HCT116 (cell line): ENCODE measurements around the gene LTBP1. TPM values are rescaled to one million over a fixed set of nuclear protein-coding genes. Genes with fewer than 3 reads are reported as not detected.

Source experiments
- ATAC-seq: fragments of 200-7000 bp; cut with Tn5 transposase; 2 replicates; pipeline ENCODE4 v1.9.1; 2020; ENCODE audit warnings: mild to moderate bottlenecking, moderate library complexity
- BruUV-seq: library from RNA; stranded (reverse); fragments of 400-500 nt; replicated peaks from 2 replicates; lab custom pipeline; 2021; lab: Mats Ljungman, UMichigan
- CTCF ChIA-PET: fragments of 300-600 bp; sonication (Branson Sonifier 250); formaldehyde crosslinking; loops from one replicate; lab custom pipeline; 2021; ENCODE audit warnings: antibody characterized with exemption; lab: Charles Lee
- POLR2A ChIA-PET: fragments of 300-600, 350-600 bp; sonication (Branson Sonifier 250); formaldehyde crosslinking; loops from one replicate; lab custom pipeline; 2021; ENCODE audit warnings: antibody characterized with exemption; lab: Charles Lee
- RAD21 ChIA-PET, 2 experiments: fragments of 300-600 bp; sonication (Branson Sonifier 250); formaldehyde crosslinking; loops; one replicate each; lab custom pipeline; 2023; ENCODE audit warnings: low total read pairs in 2 of 2; ENCODE audit not compliant: uncharacterized antibody in 2 of 2, unreplicated experiment in 2 of 2, low non-redundant PET in 1 of 2; lab: Charles Lee
- DNase-seq: peaks from one replicate; pipeline ENCODE4 v3.0.0-alpha.2; 2010; ENCODE audit warnings: low read depth, low spot score
- H2AFZ ChIP-seq: fragments of 200-600 bp; shearing (Covaris generic), sonication (generic); 2 replicates; pipeline ENCODE4 v1.6.1; 2017; ENCODE audit warnings: low read depth, mixed run types, mixed read lengths, antibody characterized with exemption, low read length; ENCODE audit not compliant: poor library complexity, severe bottlenecking
- H3K27ac ChIP-seq: 2 replicates; pipeline ENCODE4 v1.5.1; 2012; ENCODE audit warnings: low read depth, low read length
- H3K27me3 ChIP-seq: fragments of 200-600 bp; sonication (generic); 2 replicates; pipeline ENCODE4 v1.6.1; 2016; ENCODE audit warnings: mixed run types, low read length, mixed read lengths; ENCODE audit not compliant: insufficient read depth
- H3K36me3 ChIP-seq, 2 experiments: fragments of 200-500 bp in 1 of 2; fragments of 200-600 bp in 1 of 2; sonication (Bioruptor generic) in 1 of 2; sonication (generic) in 1 of 2; 2 replicates each; pipeline versions ENCODE4 v1.5.1 to v1.6.1; 2014 to 2016; ENCODE audit warnings: low read length in 2 of 2, inconsistent platforms in 1 of 2, mixed read lengths in 1 of 2, mixed run types in 1 of 2; ENCODE audit not compliant: insufficient read depth in 2 of 2, control insufficient read depth in 1 of 2
- H3K4me1 ChIP-seq, 2 experiments: fragments of 200-600 bp in 1 of 2; sonication (generic) in 1 of 2; 2 replicates each; pipeline versions ENCODE4 v1.5.1 to v1.6.1; 2012 to 2017; ENCODE audit warnings: low read length in 2 of 2, inconsistent platforms in 1 of 2, mild to moderate bottlenecking in 1 of 2, mixed read lengths in 1 of 2, mixed run types in 1 of 2, moderate library complexity in 1 of 2; ENCODE audit not compliant: insufficient read depth in 2 of 2, control insufficient read depth in 1 of 2
- H3K4me2 ChIP-seq: fragments of 200-600 bp; sonication (generic); 2 replicates; pipeline ENCODE4 v1.6.1; 2017; ENCODE audit warnings: mixed run types, low read length, mixed read lengths
- H3K4me3 ChIP-seq, 2 experiments: fragments of 200-600 bp in 1 of 2; sonication (generic) in 1 of 2; replicated peaks in 1 of 2; 2 replicates each; pipeline ENCODE4 v1.5.1; 2011 to 2016; ENCODE audit warnings: low read length in 2 of 2, control low read depth in 1 of 2, low read depth in 1 of 2, mild to moderate bottlenecking in 1 of 2, mixed read lengths in 1 of 2, mixed run types in 1 of 2
- H3K79me2 ChIP-seq: fragments of 200-600 bp; sonication (generic); 2 replicates; pipeline ENCODE4 v1.6.1; 2017; ENCODE audit warnings: mild to moderate bottlenecking, mixed run types, low read length, moderate library complexity, mixed read lengths; ENCODE audit not compliant: insufficient read depth
- H3K9ac ChIP-seq: fragments of 200-600 bp; sonication (generic); 2 replicates; pipeline ENCODE4 v1.6.1; 2016; ENCODE audit warnings: low read length, mixed read lengths
- H3K9me2 ChIP-seq: fragments of 200-600 bp; sonication (generic), shearing (Covaris generic); 2 replicates; pipeline ENCODE4 v1.6.1; 2017; ENCODE audit warnings: mixed run types, mild to moderate bottlenecking, moderate library complexity; ENCODE audit not compliant: insufficient read depth
- H3K9me3 ChIP-seq, 2 experiments: fragments of 200-500 bp in 1 of 2; fragments of 200-600 bp in 1 of 2; sonication (Bioruptor generic) in 1 of 2; sonication (generic) in 1 of 2; 2 replicates each; pipeline ENCODE4 v1.6.1; 2014 to 2017; ENCODE audit warnings: low read length in 2 of 2, mixed read lengths in 2 of 2, inconsistent platforms in 1 of 2, low read depth in 1 of 2, mild to moderate bottlenecking in 1 of 2, mixed run types in 1 of 2, moderate library complexity in 1 of 2; ENCODE audit not compliant: control insufficient read depth in 1 of 2, insufficient read depth in 1 of 2
- H4K20me1 ChIP-seq: fragments of 200-600 bp; sonication (generic), shearing (Covaris generic); 2 replicates; pipeline ENCODE4 v1.6.1; 2017; ENCODE audit warnings: mixed run types, mild to moderate bottlenecking, moderate library complexity; ENCODE audit not compliant: insufficient read depth
- CBX3 ChIP-seq: IDR thresholded peaks from 2 replicates; pipeline ENCODE4 v1.6.1; 2012; ENCODE audit warnings: low read depth
- CEBPB ChIP-seq: IDR thresholded peaks from 2 replicates; pipeline ENCODE4 v1.6.1; 2012; ENCODE audit warnings: low read depth
- JUND ChIP-seq: IDR thresholded peaks from 2 replicates; pipeline ENCODE4 v1.6.1; 2012
- MAX ChIP-seq: IDR thresholded peaks from 2 replicates; pipeline ENCODE4 v1.6.1; 2012
- REST ChIP-seq: IDR thresholded peaks from 2 replicates; pipeline ENCODE4 v1.6.1; 2012; ENCODE audit warnings: low read depth
- ZBTB33 ChIP-seq: IDR thresholded peaks from 2 replicates; pipeline ENCODE4 v1.6.1; 2011; ENCODE audit warnings: mild to moderate bottlenecking, low read length, moderate library complexity; ENCODE audit not compliant: insufficient replicate concordance; ENCODE audit errors: extremely low read depth
- ZFX ChIP-seq: fragments of 450-650 bp; IDR thresholded peaks from 2 replicates; pipeline ENCODE4 v1.6.1; 2017
- ZNF274 ChIP-seq: fragments of 200-500 bp; sonication (Bioruptor generic); IDR thresholded peaks from 2 replicates; pipeline ENCODE4 v1.6.1; 2014; ENCODE audit warnings: mild to moderate bottlenecking, low read depth, low read length, inconsistent platforms
- intact Hi-C: fragments of 100-400 bp; cut with micrococcal nuclease; formaldehyde crosslinking; loops from 2 replicates; pipeline ENCODE4 v1.10.0; 2022
- total RNA-seq: library from RNA; stranded (reverse); gene quantifications from one replicate; pipeline ENCODE4 v1.2.1, GENCODE V29; 2021; ENCODE audit not compliant: unreplicated experiment

Gene LTBP1
- total RNA-seq, 1 experiment from 2014 or later: 5.1 TPM

GRCh38 chr2:33380719-33381118 is 434.0 kb downstream of the LTBP1 start:
- no peak for ATAC-seq
- no peak for DNase-seq
- POLR2A ChIA-PET: interaction anchor here (0.6 kb wide), 1 partner anchor 96 kb away, joined by 3 read pairs; no protein-coding TSS in a partner anchor

More at GRCh38 chr2:33380719-33381118, 434.0 kb downstream of the LTBP1 start:
- Histone ChIP-seq H2AFZ (no peak overlapping the region), H3K36me3 (no peaks in the 10 kb centered on the region), H3K79me2 (no peaks in the 10 kb centered on the region), H3K27ac (no peak overlapping the region), H3K27me3 (no peaks in the 10 kb centered on the region), H3K9me3 (no peaks in the 10 kb centered on the region), H3K4me2 (no peak overlapping the region), H3K4me1 (no peaks in the 10 kb centered on the region), H3K4me3 (no peak overlapping the region), H3K9ac (no peak overlapping the region), H3K9me2 (no peaks in the 10 kb centered on the region), H4K20me1 (no peaks in the 10 kb centered on the region)
- BruUV-seq: no TSS peak
- no peak for TF ChIP-seq CEBPB
- TF ChIP-seq ZFX: no peak
- TF ChIP-seq CBX3: no peak
- TF ChIP-seq ZNF274: no peak
- no peak for TF ChIP-seq JUND
- no peak for TF ChIP-seq ZBTB33
- no peak for TF ChIP-seq REST
- no peak for TF ChIP-seq MAX
- RAD21 ChIA-PET: interaction anchor here in 1 of 2 experiments (0.6 kb wide), 1 partner anchor 610 kb away, joined by 4 read pairs; no protein-coding TSS in a partner anchor
- intact Hi-C loops: loop anchor here (1.0 to 10.0 kb wide), 2 partner anchors 204 to 346 kb away; no protein-coding TSS in a partner anchor
- CTCF ChIA-PET: interaction anchor here (0.6 to 3.8 kb wide), 10 partner anchors 8 to 908 kb away, joined by 3 to 24 read pairs (median 6); no protein-coding TSS in a partner anchor
